Left ventricle myocardium inferior (tissue), 1 donor: ENCODE measurements around the gene LMNTD2. TPM values are rescaled to one million over a fixed set of nuclear protein-coding genes. Genes with fewer than 3 reads are reported as not detected.
A peak's percentile ranks its signal among the peaks of the same experiment; 100 is the strongest.

Source experiments
- DNase-seq: peaks from one replicate; pipeline ENCODE4 v3.0.0-alpha.2; 2020
- H3K27ac ChIP-seq: fragments of 200-600 bp; replicated peaks from 2 replicates; pipeline ENCODE4 v1.8.0; 2021
- H3K27me3 ChIP-seq: fragments of 200-600 bp; 2 replicates; pipeline ENCODE4 v1.8.0; 2021; ENCODE audit warnings: low read depth
- H3K36me3 ChIP-seq: fragments of 200-600 bp; 2 replicates; pipeline ENCODE4 v1.8.0; 2021
- H3K4me1 ChIP-seq: fragments of 200-600 bp; 2 replicates; pipeline ENCODE4 v1.8.0; 2021
- H3K4me3 ChIP-seq: fragments of 200-600 bp; 2 replicates; pipeline ENCODE4 v1.8.0; 2021; ENCODE audit warnings: mild to moderate bottlenecking, moderate library complexity
- H3K9me3 ChIP-seq: fragments of 200-600 bp; replicated peaks from 2 replicates; pipeline ENCODE4 v1.8.0; 2021
- intact Hi-C: fragments of 100-400 bp; cut with micrococcal nuclease; formaldehyde crosslinking; loops from one replicate; pipeline ENCODE4 v1.11.0; 2022
- total RNA-seq: library from RNA; stranded (reverse); fragmentation: NEBNext Ultra II Directional; extraction: Animal tissue kit (Norgen Biotek cat#: 25700); gene quantifications from one replicate; pipeline ENCODE4 v1.2.1, GENCODE V29; 2021
- TF ChIP-seq, protein P1 (sequence below): fragments of 200-600 bp; IDR thresholded peaks from 2 replicates; pipeline ENCODE4 v1.8.0; 2021; ENCODE audit warnings: antibody characterized with exemption, mild to moderate bottlenecking, borderline replicate concordance
- donor health status: DM: no; HTN: yes; CAD: no; lungs with severe emphysema.

LMNTD2 gene
- total RNA-seq, 1 donor from 2014 or later, result 0.52 TPM

- TF ChIP-seq, protein P1, sequence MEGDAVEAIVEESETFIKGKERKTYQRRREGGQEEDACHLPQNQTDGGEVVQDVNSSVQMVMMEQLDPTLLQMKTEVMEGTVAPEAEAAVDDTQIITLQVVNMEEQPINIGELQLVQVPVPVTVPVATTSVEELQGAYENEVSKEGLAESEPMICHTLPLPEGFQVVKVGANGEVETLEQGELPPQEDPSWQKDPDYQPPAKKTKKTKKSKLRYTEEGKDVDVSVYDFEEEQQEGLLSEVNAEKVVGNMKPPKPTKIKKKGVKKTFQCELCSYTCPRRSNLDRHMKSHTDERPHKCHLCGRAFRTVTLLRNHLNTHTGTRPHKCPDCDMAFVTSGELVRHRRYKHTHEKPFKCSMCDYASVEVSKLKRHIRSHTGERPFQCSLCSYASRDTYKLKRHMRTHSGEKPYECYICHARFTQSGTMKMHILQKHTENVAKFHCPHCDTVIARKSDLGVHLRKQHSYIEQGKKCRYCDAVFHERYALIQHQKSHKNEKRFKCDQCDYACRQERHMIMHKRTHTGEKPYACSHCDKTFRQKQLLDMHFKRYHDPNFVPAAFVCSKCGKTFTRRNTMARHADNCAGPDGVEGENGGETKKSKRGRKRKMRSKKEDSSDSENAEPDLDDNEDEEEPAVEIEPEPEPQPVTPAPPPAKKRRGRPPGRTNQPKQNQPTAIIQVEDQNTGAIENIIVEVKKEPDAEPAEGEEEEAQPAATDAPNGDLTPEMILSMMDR, result no peak
- Histone ChIP-seq H3K4me1 (peaks cover 25% of the 10 kb centered on the region), H3K27me3 (no peaks in the 10 kb centered on the region), H3K4me3 (no peak overlapping the region), H3K27ac (peak overlapping the region; percentile 72), H3K36me3 (peaks cover 100% of the 10 kb centered on the region), H3K9me3 (no peaks in the 10 kb centered on the region)
- intact Hi-C loops, result no loop called here
- peak; percentile 77 for DNase-seq
Measured at GRCh38 chr11:606245-606644, 45.7 kb upstream of the LMNTD2 start.

- Histone ChIP-seq H3K27me3 (no peaks in the 10 kb centered on the region), H3K4me3 (no peak overlapping the region), H3K4me1 (peaks cover 25% of the 10 kb centered on the region), H3K27ac (peak overlapping the region; percentile 72), H3K36me3 (peaks cover 100% of the 10 kb centered on the region), H3K9me3 (no peaks in the 10 kb centered on the region)
- no peak for DNase-seq
- intact Hi-C loops, result no loop called here
- TF ChIP-seq, protein P1, result no peak
Measured at GRCh38 chr11:605286-606129, 45.0 kb upstream of the LMNTD2 start.

GRCh38 chr11:603154-603553 is 42.6 kb upstream of the LMNTD2 start:
- intact Hi-C loops, result no loop called here
- no peak for DNase-seq
- no peak overlapping the region for H3K27ac ChIP-seq
- no peaks in the 10 kb centered on the region for H3K27me3 ChIP-seq
- H3K4me1 ChIP-seq, result peaks cover 15% of the 10 kb centered on the region
- peaks cover 100% of the 10 kb centered on the region for H3K36me3 ChIP-seq
- no peaks in the 10 kb centered on the region for H3K9me3 ChIP-seq
- no peak overlapping the region for H3K4me3 ChIP-seq
- TF ChIP-seq, protein P1, result no peak

DNA sequence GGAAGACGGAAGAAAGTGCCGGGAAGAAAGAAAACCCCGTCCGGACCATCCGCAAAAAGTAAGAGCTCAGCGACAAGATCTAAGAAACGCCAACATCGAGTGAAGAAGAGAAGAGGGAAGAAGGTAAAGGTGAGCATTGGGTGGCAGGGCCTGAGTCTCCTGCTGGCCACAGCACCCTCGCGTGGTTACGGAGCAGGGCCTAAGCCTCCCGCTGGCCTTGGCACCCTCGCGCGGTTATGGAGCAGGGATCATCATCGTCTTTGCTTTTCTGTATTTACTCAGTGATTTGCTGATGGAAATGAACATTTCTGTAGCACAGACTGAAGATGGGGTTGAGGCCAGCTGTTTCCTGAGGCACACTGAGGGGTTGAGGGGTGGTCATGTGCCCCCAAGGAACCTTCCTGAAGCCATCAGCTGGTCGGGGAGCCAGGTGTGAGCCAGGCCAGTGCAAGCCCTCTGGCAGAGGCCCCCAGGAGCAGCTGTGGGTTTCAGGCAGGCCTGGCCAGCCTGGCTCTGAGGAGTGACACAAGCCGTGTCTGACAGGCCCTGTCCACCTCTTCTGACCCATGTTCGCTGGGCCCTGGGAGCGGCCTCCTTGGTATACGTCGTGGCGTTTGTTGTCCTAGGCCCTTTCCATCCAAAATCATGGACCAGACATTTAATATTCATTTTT is 41.2 kb upstream of the LMNTD2 start:
- H3K36me3 ChIP-seq, result peaks cover 100% of the 10 kb centered on the region
- H3K9me3 ChIP-seq, result no peaks in the 10 kb centered on the region
- H3K27ac ChIP-seq, result no peak overlapping the region
- intact Hi-C loops, result no loop called here
- peaks cover 11% of the 10 kb centered on the region for H3K4me1 ChIP-seq
- no peak for DNase-seq
- H3K4me3 ChIP-seq, result no peak overlapping the region
- TF ChIP-seq, protein P1, result no peak
- no peaks in the 10 kb centered on the region for H3K27me3 ChIP-seq

DNA sequence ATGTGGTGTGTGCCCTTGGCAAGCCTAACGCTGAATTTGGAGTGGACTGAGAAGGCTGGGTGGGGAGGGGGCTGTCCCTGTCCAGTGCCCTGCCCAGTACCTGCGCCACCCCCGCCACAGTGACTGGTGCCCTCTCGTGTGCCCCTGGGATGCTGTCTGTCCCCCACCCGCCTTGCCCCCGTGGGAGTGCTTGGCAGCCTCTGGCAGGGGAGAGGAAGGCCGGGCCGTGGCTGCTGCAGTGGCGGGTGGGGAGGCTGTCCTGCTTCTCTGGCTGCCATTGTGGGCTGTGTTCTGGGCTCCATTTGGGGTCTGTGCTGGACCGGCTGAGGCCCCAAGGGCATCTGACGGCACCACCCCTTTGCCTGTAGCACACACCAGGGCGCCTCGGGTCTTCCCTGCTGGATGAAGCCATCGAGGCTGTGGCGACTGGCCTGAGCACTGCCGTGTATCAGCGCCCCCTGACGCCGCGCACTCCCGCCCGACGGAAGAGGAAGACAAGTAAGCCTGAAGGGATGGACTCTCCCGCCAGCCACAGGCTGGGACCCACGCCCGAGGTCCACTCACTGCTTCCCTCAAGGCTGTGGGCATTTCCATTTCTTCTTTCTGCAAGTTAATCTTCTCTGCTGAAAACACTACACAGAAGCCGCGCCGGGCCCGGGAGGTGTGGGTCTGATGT is 37.6 kb upstream of the LMNTD2 start:
- no peak overlapping the region for H3K27ac ChIP-seq
- TF ChIP-seq, protein P1, result no peak
- intact Hi-C loops, result no loop called here
- H3K9me3 ChIP-seq, result no peaks in the 10 kb centered on the region
- no peaks in the 10 kb centered on the region for H3K27me3 ChIP-seq
- no peak overlapping the region for H3K4me3 ChIP-seq
- H3K4me1 ChIP-seq, result no peaks in the 10 kb centered on the region
- no peak for DNase-seq
- peaks cover 100% of the 10 kb centered on the region for H3K36me3 ChIP-seq
